Measurements from ENCODE around the gene GRIK4. TPM values are rescaled to one million over a fixed set of nuclear protein-coding genes. Genes with fewer than 3 reads are reported as not detected.

Gene GRIK4
- total and polyA plus RNA-seq, 12 donors, result 0.33 to 4.8 (median 3.0) TPM

- Histone ChIP-seq H3K36me3 (replicated peaks in 1 of 2) (no peaks in the 10 kb centered on the region), H3K9me3 (replicated peaks in 1 of 3) (no peaks in the 10 kb centered on the region), H3K4me3 (no peak overlapping the region), H3K4me1 (replicated peaks in 1 of 2) (peaks cover 11 to 20% of the 10 kb centered on the region in 2 donors), H3K27ac (peak overlapping the region in 2 of 5 donors; percentile 19 to 59), H3K27me3 (no peaks in the 10 kb centered on the region)
- intact Hi-C loops (cut with DNase I), result no loop called here
- TF ChIP-seq POLR2A (IDR thresholded peaks at IDR 0.05) (no peak), CTCF (IDR thresholded peaks at IDR 0.05) (no peak)
- 24 to 53% (median 41%) methylated on average over 2 to 4 of the region's 4 CpGs for whole genome bisulfite sequencing, 4 donors
- peak; percentile 16 to 61 (median 43) for DNase-seq
These were observed 97.2 kb downstream of the GRIK4 start for GRCh38 chr11:120608760-120609211.

- H3K4me1 ChIP-seq (replicated peaks in 1 of 2), result peaks cover 11 to 20% of the 10 kb centered on the region in 2 donors
- H3K4me3 ChIP-seq, result no peak overlapping the region
- 91 to 95% (median 94%) methylated on average over 8 of the region's 8 CpGs for WGBS, 4 donors
- DNase-seq, result no peak
- intact Hi-C loops (cut with DNase I), result no loop called here
- H3K27me3 ChIP-seq, result no peaks in the 10 kb centered on the region
- TF ChIP-seq CTCF (IDR thresholded peaks at IDR 0.05) (no peak), POLR2A (IDR thresholded peaks at IDR 0.05) (no peak)
- H3K27ac ChIP-seq, result no peak overlapping the region
- H3K36me3 ChIP-seq (replicated peaks in 1 of 2), result no peaks in the 10 kb centered on the region
- no peaks in the 10 kb centered on the region for H3K9me3 ChIP-seq (replicated peaks in 1 of 3)
These were observed 98.6 kb downstream of the GRIK4 start for GRCh38 chr11:120610111-120610510.

GRCh38 chr11:120611581-120611980 is 100.0 kb downstream of the GRIK4 start:
- DNase-seq, result no peak
- no peaks in the 10 kb centered on the region for H3K9me3 ChIP-seq (replicated peaks in 1 of 3)
- no peaks in the 10 kb centered on the region for H3K27me3 ChIP-seq
- H3K27ac ChIP-seq, result no peak overlapping the region
- TF ChIP-seq POLR2A (IDR thresholded peaks at IDR 0.05) (no peak), CTCF (IDR thresholded peaks at IDR 0.05) (no peak)
- no peaks in the 10 kb centered on the region for H3K36me3 ChIP-seq (replicated peaks in 1 of 2)
- peaks cover 11 to 20% of the 10 kb centered on the region in 2 donors for H3K4me1 ChIP-seq (replicated peaks in 1 of 2)
- 89 to 90% (median 89%) methylated on average over 7 of the region's 7 CpGs for WGBS, 4 donors
- H3K4me3 ChIP-seq, result no peak overlapping the region
- intact Hi-C loops (cut with DNase I), result no loop called here

- 62 to 67% (median 65%) methylated on average over 8 of the region's 8 CpGs for WGBS, 4 donors
- Histone ChIP-seq H3K27ac (peak overlapping the region in 2 of 5 donors; percentile 5 to 31), H3K9me3 (replicated peaks in 1 of 3) (no peaks in the 10 kb centered on the region), H3K27me3 (no peaks in the 10 kb centered on the region), H3K36me3 (replicated peaks in 1 of 2) (no peaks in the 10 kb centered on the region), H3K4me1 (replicated peaks in 1 of 2) (peaks cover 11 to 20% of the 10 kb centered on the region in 2 donors), H3K4me3 (no peak overlapping the region)
- intact Hi-C loops (cut with DNase I), result no loop called here
- TF ChIP-seq CTCF (IDR thresholded peaks at IDR 0.05) (no peak), POLR2A (IDR thresholded peaks at IDR 0.05) (no peak)
- DNase-seq, result peak in 6 of 7 donors; percentile 32 to 55 (median 48)
These were observed 101.1 kb downstream of the GRIK4 start for GRCh38 chr11:120612513-120613263.
